ENCODE measurements around the gene COA1.
"Not testable (repeated sequence)": the region's sequence is repeated elsewhere in the genome, so short reads cannot be mapped to it uniquely, and the experiment has no call there.

Gene COA1

DNA sequence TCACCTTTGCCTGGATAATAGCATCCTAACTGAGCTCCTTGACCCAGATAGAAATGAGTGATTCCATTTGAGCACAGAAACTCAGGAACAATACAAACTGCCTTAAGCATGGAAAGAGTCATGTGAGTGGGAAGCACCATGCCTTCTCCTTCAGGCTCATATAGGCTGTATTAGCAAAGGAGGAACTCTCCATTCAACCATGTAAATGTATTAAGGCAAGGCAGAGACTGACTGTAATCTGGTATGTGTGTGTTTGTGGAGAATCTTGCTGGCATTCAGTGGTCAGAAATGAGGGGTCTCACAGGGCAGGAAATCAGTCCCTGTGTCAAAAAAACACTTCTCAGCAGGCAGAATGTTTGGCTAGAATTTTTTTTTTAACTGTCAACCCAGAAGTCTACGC is 40.2 kb downstream of the COA1 start:
- DNase-seq (ENCODE audit: low read depth): no peak

DNA sequence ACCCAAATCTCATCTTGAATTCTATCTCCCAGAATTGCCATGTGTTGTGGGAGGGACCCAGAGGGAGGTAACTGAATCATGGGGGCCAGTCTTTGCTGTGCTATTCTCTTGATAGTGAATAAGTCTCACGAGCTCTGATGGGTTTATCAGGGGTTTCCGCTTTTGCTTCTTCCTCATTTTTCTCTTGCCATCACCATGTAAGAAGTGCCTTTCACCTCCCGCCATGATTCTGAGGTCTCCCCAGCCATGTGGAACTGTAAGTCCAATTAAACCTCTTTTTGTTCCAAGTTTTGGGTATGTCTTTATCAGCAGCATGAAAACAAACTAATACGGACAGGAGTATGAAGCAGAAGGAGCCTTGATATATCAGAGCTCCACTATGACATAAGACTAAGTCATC is 41.5 kb downstream of the COA1 start:
- not testable (repeated sequence) for DNase-seq (ENCODE audit: low read depth)

DNA sequence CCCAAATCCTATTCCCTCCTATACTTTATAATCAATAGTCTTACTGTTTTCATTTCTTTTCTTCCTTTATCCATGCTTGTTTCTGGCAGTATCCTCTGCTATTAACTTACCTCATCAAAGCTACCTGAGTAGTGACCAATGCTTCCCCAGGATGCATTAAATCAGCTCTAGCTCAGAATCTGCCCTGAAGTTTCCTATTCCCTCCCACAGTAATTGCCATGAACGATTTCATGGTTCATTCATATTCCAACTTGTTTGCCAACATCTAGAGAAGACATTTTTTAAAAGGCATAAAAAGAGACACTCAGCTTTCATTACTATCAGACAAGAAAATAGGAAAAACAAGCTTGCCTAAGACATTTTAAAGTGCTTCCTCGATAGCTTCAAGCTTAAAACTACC is 42.3 kb downstream of the COA1 start:
- DNase-seq (ENCODE audit: low read depth): no peak

GRCh38 chr7:43680736-43681135 is 48.6 kb downstream of the COA1 start:
- DNase-seq (ENCODE audit: low read depth): no peak

DNA sequence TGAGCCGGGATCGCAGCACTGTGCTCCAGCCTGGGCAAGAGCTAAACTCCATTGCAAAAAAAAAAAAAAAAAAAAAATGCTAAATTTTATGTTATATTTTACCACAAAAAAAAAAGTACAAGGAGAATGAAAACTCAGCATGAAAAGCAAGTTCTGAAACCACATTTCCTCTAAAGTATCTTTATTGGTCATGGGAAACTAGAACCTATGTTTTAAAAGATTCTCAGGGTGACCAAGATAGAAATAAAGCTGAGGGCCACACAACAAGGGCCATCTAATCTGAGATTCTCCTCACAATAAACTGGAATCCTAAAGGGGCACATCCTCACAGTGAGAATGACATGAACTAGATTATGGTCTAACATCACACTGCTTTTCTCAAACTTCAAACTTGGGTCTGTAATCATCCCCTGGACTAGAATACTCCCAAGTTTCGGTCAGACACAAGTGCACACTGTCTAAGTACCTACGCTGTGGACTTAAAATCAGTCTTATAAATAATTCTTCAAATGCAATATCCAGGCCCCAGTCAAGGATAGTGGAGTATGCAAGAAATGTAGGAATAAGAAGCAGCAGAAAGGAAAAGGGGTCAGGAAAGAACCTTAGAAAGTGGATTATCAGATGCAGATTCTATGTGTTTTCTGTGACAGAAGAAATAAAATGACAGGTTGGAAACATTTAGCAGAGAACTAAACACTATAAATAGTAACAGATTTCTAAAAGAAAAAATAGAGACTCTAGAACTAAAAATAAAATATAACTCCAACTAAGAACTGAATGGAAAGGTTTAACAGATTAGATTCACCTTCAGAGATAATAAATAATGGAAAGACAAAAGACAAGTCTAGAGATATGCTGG is 49.9 kb downstream of the COA1 start:
- DNase-seq (ENCODE audit: low read depth): no peak

DNA sequence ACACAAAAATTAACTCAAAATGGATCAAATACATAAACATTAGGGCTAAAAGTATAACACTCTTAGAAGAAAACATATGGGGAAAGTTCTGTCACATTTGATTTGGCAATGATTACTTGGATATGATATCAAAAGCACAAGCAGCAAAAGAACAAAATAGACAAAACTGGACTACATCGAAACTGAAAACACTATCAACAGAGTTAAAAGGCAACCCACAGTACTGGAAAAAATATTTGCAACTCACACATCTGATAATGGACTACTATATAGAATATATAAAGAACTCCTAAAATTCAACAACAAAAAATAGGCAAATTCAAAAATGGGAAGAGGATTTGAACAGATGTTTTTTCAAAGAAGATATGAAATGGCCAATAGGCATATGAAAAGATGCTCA is 51.0 kb downstream of the COA1 start:
- DNase-seq (ENCODE audit: low read depth): no peak

DNA sequence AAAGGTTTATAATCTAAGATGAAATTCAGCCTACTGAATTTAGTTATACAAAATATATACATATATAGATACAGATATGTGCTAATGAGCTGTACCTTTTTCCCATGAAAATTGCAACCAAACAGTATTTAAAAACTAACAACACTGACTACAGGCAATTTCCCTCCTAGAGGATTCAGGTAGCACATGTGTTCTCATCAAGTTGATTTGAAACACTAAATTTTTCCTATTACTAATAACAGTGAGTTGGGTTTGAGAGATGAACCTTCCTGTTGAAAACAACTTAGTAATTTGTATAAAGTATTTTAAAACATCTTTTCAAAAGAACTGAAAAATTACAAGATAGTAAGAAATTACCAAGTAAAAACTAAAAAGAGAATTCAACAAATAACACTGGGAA is 51.5 kb downstream of the COA1 start:
- DNase-seq (ENCODE audit: low read depth): no peak

GRCh38 chr7:43674559-43675436 is 54.5 kb downstream of the COA1 start:
- DNase-seq (ENCODE audit: low read depth): no peak

DNA sequence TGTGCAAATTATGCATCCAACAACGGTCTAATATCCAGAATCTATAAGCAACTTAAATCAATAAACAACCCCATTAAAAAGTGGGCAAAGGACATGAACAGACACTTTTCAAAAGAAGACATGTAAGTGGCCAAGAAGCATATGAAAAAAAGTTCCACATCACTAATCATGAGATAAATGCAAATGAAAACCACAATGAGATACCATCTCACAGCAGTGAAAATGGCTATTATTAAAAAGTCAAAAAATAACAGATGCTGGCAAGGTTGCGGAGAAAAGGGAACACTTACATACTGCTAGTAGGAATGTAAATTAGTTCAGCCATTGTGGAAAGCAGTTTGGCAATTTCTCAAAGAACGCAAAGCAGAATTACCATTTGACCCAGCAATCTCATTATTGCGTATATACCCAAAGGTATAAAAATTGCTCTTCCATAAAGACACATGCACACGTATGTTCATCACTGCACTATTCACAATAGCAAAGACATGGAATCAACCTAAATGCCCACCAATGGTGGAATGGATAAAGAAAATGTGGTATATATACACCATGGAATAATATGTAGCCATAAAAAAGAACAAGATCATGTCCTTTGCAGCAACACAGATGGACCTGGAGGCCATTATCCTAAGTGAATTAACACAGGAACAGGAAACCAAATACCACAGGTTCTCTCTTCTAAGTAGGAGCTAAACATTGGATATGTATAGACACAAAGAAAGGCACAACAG is 55.9 kb downstream of the COA1 start:
- not testable (repeated sequence) for DNase-seq (ENCODE audit: low read depth)

GRCh38 chr7:43671521-43671920 is 57.8 kb downstream of the COA1 start:
- no peak for DNase-seq (ENCODE audit: low read depth)

GRCh38 chr7:43669286-43670081 is 59.8 kb downstream of the COA1 start:
- no peak for DNase-seq (ENCODE audit: low read depth)

DNA sequence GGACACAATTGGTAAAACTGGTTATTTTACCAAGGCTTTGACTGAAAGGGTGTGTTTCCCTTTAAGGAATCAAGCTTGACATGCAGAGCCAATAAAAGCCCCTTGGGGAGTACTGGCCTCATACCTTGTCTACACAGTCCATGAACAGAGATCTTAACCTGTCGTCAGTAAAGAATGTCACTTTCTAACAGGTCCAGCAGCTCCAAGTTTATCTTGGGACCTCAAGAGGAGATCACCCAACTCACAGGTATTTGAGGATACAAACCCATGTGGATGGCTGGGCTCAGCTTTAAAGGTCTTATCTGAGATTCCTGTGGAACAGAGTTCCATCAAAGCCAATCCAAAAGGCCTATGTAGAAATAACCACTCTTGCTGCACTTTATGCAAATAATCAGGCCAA is 61.3 kb downstream of the COA1 start:
- no peak for DNase-seq (ENCODE audit: low read depth)

DNA sequence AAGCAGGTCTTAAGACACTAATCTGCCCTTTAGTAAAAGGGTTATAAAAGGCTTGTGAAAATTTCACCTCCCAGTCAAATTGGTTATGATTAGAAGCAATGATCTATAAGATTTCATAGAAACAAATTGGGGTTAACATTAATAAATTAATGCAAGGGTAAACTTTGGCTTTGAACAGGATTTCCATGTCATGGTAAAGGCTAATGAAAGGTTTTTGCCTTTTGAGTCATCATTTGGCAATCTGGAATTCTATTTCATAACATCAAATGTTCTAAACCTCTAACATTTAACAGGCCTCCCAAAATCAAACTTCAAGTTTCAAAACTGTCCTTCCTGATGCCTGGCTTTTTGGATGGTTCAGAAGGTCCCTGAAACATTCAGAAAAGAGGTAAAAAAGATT is 62.4 kb downstream of the COA1 start:
- no peak for DNase-seq (ENCODE audit: low read depth)

GRCh38 chr7:43664681-43665080 is 64.6 kb downstream of the COA1 start:
- DNase-seq (ENCODE audit: low read depth): no peak

- DNase-seq (ENCODE audit: low read depth): no peak
Measured at GRCh38 chr7:43660141-43660540, 69.2 kb downstream of the COA1 start.

GRCh38 chr7:43659549-43659896 is 69.8 kb downstream of the COA1 start:
- no peak for DNase-seq (ENCODE audit: low read depth)

DNA sequence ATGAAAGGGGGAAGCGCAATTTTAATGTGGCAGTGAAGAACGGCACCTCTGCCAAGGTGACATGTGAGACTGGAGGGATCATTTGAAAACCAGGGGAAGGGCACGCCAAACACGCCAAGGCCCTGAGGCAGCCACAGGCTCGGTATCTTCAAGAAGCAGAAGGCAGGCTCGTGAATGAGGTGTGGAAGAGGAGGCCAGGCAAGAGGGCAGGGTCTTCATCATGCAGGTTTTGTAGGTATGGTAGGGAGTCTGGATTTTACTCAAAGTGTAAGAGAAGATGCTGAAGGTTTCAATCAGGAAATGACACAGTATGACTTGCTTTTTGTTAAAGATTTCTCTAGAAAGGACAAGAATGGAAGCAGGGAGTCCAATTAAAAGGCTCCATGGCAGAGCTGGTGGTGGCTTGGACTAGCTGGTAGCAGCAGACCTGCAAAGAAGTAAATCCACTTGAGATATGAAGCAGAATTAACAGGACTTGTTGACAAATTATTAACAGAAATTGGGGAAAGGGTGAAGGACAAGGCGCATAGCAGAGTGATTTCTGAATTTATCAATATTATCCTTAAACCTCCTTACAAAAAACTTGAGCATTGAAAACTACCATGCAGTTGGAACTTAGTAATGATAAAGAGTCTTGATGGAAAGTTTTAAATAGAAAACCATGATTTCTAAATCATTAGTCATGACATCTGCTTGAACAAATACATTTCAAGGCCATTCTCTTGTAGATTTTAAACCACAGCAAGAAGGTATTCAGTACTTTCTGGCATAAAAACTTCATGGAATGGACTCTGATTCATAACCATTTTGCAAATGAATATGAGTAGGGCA is 70.4 kb downstream of the COA1 start:
- DNase-seq (ENCODE audit: low read depth): no peak

DNA sequence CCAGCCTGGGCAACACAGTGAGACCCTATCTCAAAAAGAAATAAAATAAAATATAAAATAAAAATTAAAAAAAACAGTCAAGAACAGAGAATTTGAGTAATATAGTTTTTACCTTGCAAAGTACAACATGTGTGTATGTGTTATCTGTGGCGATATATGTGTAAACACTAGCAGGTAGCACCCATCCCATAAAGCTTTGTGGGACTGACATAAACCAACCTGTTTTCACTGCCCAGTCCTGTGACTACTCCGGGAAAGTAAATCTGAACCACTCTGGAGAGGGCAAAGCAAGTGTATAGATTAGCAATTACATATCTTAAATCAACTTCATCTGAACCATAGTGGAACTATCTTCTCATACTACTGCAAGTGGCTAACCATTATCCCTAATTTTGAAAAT is 72.3 kb downstream of the COA1 start:
- DNase-seq (ENCODE audit: low read depth): no peak

DNA sequence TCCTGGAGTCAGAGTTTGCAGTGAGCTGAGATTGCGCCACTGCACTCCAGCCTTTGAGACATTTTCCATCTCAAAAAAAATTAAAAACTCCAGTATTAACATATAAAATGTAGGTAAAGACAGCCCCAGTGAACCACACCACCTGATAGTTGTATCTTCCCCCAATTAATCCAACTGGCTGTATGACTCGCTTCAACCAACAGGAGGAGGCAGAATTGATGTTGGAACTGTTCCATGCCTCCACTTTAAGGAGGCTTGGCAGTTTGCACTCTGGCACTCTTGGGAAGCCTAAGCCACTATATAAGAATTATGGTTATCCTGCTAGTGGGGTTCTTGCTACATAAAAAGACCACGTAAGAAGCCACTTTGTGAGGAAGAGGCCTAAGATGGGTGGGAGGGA is 73.7 kb downstream of the COA1 start:
- DNase-seq (ENCODE audit: low read depth): no peak

- DNase-seq (ENCODE audit: low read depth): no peak
Measured at GRCh38 chr7:43653891-43654504, 75.3 kb downstream of the COA1 start.
